GM12801 (cell line): ENCODE results near the gene MATK.

Experiments
- CTCF ChIP-seq: IDR thresholded peaks from one replicate; pipeline ENCODE4 v1.5.1; 2011; ENCODE audit warnings: control low read depth; ENCODE audit not compliant: insufficient read length; ENCODE audit errors: extremely low read depth

MATK gene

GRCh38 chr19:3805859-3806258 is 19.7 kb upstream of the MATK start:
- TF ChIP-seq CTCF, result no peak

GRCh38 chr19:3804429-3804828 is 18.2 kb upstream of the MATK start:
- no peak for TF ChIP-seq CTCF

GRCh38 chr19:3803986-3804385 is 17.8 kb upstream of the MATK start:
- TF ChIP-seq CTCF, result no peak

GRCh38 chr19:3803114-3803888 is 17.1 kb upstream of the MATK start:
- TF ChIP-seq CTCF, result no peak

- TF ChIP-seq CTCF, result no peak
These were observed 15.4 kb upstream of the MATK start for GRCh38 chr19:3801412-3802096.

- no peak for TF ChIP-seq CTCF
These were observed 14.8 kb upstream of the MATK start for GRCh38 chr19:3800996-3801395.

- TF ChIP-seq CTCF, result no peak
These were observed 12.0 kb upstream of the MATK start for GRCh38 chr19:3798137-3798536.
